Measurements from ENCODE around the gene PROM1. TPM values are rescaled to one million over a fixed set of nuclear protein-coding genes. Genes with fewer than 3 reads are reported as not detected.

The PROM1 gene
- total RNA-seq, 1 experiment from 2014 or later, result 17.7 TPM

- no peaks in the 10 kb centered on the region for H3K27me3 ChIP-seq (ENCODE audit: insufficient read depth, low read length)
- no peaks in the 10 kb centered on the region for H3K36me3 ChIP-seq (ENCODE audit: control insufficient read depth in 1 of 2, insufficient read depth in 2 of 2, low read length in 2 of 2)
- TF ChIP-seq REST (IDR thresholded peaks at IDR 0.05; ENCODE audit: low read depth), result no peak
- TF ChIP-seq ELF1 (IDR thresholded peaks at IDR 0.05; ENCODE audit: borderline replicate concordance, low read depth), result no peak
- no peak for TF ChIP-seq JUND (IDR thresholded peaks at IDR 0.05)
- TF ChIP-seq ZFX (IDR thresholded peaks at IDR 0.05), result no peak
- TF ChIP-seq ZNF274 (IDR thresholded peaks at IDR 0.05; ENCODE audit: low read depth, low read length), result no peak
- TF ChIP-seq FOSL1 (IDR thresholded peaks at IDR 0.05; ENCODE audit: low read depth), result no peak
- TF ChIP-seq EZH2phosphoT487 (IDR thresholded peaks at IDR 0.05; ENCODE audit: borderline replicate concordance), result no peak
- TF ChIP-seq ATF3 (IDR thresholded peaks at IDR 0.05), result no peak
- TF ChIP-seq TCF7L2 (IDR thresholded peaks at IDR 0.05; ENCODE audit: borderline replicate concordance, extremely low read depth, insufficient read depth, insufficient read length), result no peak
- no peak for TF ChIP-seq MAX (IDR thresholded peaks at IDR 0.05)
- TF ChIP-seq SRF (IDR thresholded peaks at IDR 0.05; ENCODE audit: low read depth), result no peak
- TF ChIP-seq POLR2AphosphoS5 (IDR thresholded peaks at IDR 0.05; ENCODE audit: low read depth, low read length), result no peak
- DNase-seq (ENCODE audit: low read depth, low spot score) (no peak), ATAC-seq (no peak)
- no peaks in the 10 kb centered on the region for H4K20me1 ChIP-seq (ENCODE audit: insufficient read depth)
- BruUV-seq (replicated peaks), result no TSS peak
- H3K9ac ChIP-seq (ENCODE audit: low read length), result no peak overlapping the region
- H3K9me2 ChIP-seq (ENCODE audit: insufficient read depth), result no peaks in the 10 kb centered on the region
- H3K9me3 ChIP-seq (ENCODE audit: control insufficient read depth in 1 of 2, insufficient read depth in 1 of 2, low read depth in 1 of 2, low read length in 2 of 2), result no peaks in the 10 kb centered on the region
- H3K4me2 ChIP-seq (ENCODE audit: low read length), result no peak overlapping the region
- ChIA-PET RAD21 (ENCODE audit: low non-redundant PET in 1 of 2, low total read pairs in 2 of 2, uncharacterized antibody in 2 of 2, unreplicated experiment in 2 of 2) (no interaction called here), POLR2A (no interaction called here), CTCF (interaction anchor here (1.1 kb wide), 1 partner anchor 19 kb away, joined by 3 read pairs; no protein-coding TSS in a partner anchor)
- no peak overlapping the region for H3K4me3 ChIP-seq (replicated peaks in 1 of 2; ENCODE audit: low read depth in 1 of 2, low read length in 2 of 2)
- no peaks in the 10 kb centered on the region for H3K79me2 ChIP-seq (ENCODE audit: insufficient read depth, low read length)
- no peak overlapping the region for H3K27ac ChIP-seq (ENCODE audit: low read depth, low read length)
- intact Hi-C loops (cut with micrococcal nuclease), result loop anchor here (5.0 kb wide), 1 partner anchor 44 kb away; no protein-coding TSS in a partner anchor
- H3K4me1 ChIP-seq (ENCODE audit: control insufficient read depth in 1 of 2, insufficient read depth in 2 of 2, low read length in 2 of 2), result peaks cover 11 to 28% of the 10 kb centered on the region in 2 experiments
- no peak overlapping the region for H2AFZ ChIP-seq (ENCODE audit: low read depth, low read length, poor library complexity, severe bottlenecking)
These were observed 147.3 kb downstream of the PROM1 start for GRCh38 chr4:15936495-15936894.

Measured in HCT116 (cell line).